Measurements from ENCODE around the gene TSFM.

TSFM gene

DNA sequence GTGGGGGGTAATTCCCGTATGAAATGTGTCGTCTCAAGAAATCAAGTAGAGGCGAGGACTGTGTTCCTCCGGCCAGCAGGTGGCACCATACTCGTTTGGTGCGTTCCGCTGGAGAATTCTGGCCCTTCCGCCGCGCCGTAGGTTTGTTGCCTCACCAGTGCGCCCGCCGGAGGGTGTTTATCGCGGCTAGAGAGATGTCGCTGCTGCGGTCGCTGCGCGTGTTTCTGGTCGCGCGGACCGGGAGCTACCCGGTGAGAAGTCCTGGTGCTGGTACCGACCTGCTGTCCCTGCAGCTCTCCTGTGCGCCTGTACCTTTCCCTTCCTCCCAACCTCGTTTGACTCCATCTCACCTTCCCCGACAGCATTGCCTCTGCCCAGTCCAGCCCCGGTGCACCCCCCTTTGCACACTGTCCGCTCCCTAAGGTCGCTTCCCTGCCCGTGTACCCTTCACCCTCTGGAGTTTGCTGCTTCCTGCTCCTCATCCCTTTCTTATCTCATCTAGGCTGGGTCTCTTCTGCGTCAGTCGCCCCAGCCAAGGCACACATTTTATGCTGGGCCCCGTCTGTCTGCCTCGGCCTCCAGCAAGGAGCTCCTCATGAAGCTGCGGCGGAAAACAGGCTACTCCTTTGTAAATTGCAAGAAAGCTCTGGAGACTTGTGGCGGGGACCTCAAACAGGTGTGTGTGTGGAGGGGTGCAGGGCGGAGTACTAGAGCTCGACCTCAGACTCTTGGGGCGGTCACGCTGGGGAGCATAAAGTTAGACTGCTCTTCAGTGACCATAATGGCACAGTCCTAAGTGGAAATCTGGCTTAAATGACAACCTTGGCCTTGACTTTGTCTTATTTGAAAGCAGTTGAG is at the start of gene TSFM:
TSFM (plus strand) TSS at position 180 of the 858 bp plus-strand sequence; CDS start at position 195, 15 bp downstream.
- DNase-seq = peak; percentile 97

DNA sequence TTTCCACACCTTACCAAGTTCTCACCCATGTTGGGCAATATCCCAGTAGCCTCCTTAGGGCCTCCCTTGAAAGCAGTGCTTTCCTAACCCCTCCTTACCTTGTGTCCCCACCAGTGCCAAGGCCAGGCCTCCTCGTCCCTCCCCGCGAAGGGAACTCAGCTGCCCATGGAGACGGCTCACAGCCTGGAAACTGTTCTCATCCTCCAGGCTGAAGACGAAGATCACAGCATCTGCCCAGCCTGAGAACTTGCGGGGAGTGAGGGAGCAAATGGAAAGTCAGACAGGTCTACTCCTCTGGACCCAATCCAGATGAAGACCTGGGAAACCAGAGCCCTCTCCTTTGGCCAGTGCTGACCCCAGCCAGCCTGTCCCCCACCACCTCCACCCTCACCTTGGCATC is 48.7 kb upstream of the TSFM start:
- DNase-seq = no peak

DNA sequence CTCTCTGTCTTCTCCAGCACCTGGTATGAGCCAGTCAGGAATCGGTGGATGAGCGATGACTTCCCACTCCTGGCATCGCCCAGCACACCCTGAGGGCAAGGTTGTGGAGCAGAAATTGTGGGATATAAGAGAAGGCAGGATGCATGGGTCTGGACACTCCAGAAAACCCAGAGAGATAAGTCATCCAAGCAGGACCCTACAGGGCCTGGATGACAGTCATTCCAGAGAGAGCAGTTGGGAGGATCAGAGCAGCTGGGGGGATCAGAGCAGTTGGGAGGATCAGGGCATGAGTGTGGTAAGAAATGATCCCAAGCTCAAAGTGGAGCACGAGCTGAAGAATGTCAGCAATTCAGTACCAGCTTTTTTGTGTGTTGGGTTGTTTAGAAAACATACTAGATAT is 48.0 kb upstream of the TSFM start:
- no peak for DNase-seq

DNA sequence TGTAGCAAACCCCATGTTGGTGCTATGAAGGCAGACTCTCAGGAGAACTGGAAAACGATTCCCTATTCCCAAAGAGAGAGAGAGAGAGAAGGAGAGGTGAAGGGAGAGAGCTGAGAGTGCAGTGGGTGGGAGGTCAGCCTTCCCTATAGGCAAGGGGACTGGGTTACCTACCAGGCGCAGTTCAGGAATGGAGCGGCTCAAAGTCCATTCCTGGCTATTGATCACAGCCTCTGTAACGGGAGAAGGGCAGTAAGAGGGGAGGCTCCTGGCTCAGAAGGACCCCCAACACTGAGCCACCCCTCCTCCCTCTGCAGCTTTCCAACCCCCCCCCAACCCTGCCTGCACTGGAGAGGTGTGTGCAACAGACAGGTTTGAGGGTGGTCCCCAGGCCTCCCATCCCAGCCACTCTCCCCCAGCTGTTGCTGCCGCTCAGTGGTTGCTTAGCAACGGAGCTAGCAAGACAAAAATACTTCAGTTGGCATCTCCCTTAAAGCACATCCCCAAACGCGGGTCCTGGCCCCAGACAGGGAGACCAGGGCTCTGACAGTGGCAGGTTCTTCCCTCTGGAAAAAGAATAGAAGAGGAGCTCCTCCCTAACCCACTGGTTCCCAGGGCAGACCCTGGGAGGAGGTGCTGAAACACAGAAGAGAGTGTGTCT is 47.3 kb upstream of the TSFM start:
- no peak for DNase-seq

DNA sequence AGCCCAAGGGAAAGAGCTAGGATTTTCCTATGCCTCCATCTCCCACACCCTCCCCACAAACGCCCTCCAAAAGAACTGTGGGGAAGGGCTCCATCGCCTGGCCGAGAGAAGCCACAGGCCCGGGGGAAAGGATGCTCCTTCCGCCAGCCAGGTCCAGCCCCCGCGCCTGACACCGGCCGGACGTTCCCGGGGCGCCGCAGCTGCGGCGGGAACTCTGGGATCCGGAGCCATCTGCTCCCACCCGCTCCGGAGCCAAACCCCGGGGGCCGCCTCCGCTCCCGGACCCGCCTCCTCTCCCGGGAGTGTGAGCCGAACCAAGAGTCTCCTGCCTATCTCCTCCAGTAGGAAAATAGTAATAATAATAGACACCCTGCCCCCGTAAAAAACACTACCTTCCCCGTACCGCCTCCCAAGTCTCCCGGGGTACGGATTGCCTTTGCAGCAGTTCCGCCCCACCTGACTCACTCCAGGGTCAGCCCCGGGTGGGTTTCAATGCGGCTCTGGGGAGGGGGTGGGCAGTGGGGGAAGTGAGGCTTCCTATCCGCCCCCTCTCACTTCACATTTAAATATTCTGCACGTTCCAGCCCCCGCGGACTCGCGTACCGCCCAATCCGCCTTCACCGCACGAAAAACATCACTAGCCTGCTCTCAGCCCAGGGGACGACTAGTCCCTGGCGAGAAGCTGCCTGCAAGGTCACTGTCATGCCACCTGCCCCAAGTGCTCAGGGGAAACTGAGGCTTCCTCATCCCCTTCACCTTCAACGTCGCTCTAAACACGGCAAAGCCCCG is 46.4 kb upstream of the TSFM start:
- DNase-seq = no peak

DNA sequence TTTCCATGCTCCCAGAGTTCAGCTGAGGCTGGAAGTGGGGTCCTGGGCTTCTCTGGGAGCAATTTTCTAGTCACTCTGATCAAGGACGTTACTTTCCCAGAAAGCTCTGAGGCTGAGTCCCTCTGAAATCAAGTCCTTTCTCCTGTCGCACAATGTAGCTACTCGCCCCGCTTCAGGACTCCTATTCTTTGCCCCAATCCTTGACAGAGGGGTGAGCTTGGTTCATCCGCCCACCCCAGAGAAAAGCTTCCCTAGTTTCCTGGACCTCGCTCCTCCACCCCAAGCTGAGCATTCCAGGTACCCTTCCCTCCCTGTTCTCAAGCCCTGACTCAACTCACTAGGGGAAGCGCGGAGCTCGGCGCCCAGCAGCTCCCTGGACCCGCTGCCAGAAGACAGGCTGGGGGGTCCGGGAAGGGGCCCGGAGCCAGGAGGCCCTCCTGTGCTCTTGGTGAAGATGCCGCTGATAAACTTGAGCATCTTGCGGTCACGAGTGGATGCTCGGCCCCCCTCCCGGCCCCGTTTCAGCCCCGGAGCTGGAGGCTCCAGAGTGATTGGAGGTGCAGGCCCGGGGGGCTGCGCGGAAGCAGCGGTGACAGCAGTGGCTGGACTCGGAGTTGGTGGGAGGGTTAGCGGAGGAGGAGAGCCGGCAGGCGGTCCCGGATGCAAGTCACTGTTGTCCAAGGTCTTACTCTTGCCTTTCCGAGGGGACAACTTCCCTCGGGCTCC is 45.7 kb upstream of the TSFM start:
- DNase-seq = no peak

DNA sequence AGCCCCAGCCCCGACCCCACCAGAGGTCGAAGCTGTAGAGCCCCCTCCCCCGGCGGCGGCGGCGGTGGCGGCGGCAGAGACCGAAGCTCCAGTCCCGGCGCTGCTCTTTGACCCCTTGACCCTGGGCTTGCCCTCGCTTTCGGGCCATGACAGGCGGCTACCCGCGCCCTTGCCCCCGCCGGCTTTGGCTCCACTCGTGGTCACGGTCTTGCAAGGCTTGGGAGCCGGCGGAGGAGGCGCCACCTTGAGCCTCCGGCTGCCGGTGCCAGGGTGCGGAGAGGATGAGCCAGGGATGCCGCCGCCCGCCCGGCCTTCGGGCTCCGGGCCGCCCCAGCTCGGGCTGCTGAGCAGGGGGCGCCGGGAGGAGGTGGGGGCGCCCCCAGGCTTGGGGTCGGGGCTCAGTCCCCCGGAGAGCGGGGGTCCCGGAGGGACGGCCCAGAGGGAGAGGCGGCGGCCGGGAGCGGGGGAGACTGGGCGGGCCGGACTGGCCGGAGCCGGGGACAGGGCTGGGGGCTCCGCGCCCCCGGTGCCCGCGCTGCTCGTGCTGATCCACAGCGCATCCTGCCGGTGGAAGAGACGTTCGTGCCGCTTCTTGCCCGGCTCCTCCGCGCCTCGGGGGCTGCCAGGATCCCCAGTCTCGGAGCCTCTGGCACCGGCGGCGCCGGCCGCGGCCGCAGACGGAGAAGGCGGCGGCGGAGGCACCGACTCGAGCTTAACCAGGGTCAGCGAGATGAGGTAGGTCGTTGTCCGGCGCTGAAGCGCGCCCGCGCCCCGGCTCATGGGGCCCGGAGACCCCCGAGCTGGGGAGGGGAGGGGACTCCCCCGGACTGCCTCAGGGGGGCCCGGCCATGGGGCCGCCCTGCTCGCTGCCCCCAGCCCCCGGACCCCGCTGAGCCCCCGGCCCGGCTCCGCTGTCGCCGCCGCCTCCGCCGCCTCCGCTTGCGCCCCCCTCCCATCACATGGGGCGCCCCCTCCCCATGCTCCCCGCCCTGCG is 44.8 kb upstream of the TSFM start:
- no peak for DNase-seq

DNA sequence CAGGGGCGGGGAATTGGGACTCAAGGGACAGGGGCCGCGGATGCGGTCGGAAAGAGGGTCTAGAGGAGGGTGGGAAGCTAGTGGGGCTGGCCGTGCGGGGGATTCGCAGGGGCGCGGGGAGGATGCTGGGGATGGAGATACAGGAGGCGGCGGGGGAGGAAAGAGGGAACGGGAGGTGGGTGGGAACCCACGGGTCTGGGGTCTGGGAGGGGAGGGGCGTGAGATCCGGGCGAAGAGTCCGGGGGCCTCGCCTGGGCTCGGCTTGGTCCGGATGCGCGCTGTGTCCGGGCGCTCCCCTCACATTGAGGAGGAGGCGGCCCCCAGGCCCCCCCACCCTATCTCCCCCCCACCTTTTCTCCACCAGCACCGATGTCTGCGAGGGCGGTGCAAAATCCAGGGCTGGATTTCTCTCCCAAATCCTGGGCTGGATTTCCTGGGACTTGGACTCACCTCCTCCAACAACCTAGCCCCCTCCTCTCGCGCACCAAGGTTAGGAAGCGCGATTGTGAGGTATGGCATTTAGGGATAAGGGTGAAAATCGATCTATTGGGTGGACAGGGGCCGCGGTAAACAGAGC is 43.8 kb upstream of the TSFM start, which contains the start of gene AGAP2:
AGAP2 (minus strand) TSS at position 82 of the 577 bp plus-strand sequence. CDS start 496 bp downstream, outside the sequence.
- no peak for DNase-seq

DNA sequence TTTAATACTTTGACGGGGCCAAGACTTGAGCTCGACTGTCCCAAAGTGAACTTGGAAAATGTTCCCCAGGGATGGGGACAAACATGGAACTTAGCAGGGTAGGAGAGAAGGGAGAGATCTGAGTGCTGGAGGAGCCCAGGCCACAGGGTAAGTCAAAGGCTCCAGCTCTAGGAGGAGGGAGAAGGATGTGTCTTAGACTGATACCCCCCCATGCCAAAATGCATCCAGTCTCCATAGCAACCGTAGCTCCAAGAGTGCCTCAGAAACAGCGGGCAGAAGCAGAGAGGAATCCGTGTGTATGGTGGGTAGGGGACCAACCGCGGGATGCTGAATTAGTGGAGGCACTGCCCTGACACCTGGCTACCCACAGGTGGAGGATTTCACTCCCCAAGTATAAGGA is 43.2 kb upstream of the TSFM start:
- DNase-seq = no peak

DNA sequence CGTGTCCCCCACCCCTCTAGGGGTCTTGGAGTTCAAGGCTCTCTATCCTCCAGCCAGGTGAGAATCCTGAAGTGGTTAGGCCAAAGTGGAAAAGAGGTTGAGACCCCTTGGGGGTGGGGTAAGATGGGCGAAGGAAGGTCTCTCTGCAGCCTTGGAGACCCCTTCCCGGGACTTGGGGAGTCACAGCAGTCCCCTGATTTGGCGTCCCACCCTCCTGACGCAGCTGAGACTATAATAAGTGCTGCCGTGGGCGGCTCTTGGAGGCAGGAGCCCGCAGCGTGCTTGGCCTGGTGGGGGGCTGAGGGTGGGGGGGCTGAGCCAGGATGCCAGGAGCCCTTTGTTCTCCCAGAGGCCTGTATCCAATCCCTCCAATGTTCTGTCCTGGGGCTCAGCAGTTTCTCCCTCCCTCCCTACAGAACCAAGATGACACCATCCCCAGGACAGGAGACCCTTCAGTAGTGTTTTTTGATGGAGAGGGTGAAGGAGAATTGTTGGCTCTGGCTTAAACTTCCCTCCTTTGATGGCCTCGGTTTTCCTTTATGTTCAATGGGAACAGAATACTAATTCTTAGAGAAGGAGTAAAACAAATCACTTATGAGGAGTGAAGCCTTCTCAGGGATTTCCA is 42.6 kb upstream of the TSFM start:
- DNase-seq = no peak

DNA sequence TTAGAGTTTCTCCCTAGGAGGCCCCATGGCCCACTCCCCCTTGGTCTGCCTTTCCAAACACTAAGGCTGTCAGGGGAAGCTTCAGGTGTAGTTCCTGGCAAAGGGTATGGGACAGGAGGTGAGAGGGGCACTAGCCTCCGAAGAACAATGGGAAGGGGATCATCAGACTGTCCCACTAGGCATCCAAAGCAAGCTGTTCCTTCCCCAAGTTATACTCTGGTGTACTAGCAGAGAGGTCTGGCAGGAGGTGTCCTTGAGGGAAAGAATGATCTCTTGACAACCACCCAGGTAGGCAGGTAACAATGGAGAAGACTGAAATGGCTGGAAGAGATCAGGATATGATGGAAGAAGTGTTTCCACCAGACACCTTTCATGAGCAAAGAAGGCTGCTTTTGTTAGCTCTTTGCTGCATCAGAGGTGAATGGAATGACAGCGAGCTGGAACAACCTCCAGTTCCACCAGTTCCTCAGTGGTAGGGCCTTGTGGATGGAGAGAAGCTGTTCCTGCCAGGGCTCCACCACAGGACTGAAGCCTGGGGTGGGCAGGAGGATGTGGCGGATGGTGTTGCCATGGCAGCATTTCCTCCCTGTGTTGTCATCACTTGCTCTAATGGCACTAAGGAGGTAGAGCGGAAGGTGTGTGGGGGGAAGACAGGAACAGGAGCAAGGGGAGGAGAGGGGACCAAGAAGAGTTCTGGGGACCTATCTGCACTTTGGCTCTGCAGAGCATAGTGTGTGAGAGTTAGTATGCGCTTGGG is 41.8 kb upstream of the TSFM start:
- peak; percentile 89 for DNase-seq

DNA sequence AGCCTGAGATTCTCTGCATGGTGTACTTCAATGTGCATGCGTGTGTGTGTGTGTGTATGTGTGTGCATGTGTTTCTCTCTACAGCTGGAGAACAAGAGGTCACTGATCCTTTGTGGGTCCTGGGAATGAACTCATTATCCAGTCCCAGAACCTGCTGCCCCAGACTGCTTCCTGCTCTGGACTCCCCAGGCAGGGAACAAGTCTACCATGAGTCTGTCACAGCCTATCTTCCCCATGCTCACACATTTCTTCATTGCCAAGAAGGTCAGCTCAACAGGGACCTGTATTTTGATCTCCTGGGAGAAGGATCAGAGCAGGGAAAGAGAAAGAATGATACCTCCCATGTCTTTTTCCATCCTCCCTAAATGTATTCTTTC is 41.2 kb upstream of the TSFM start:
- no peak for DNase-seq

DNA sequence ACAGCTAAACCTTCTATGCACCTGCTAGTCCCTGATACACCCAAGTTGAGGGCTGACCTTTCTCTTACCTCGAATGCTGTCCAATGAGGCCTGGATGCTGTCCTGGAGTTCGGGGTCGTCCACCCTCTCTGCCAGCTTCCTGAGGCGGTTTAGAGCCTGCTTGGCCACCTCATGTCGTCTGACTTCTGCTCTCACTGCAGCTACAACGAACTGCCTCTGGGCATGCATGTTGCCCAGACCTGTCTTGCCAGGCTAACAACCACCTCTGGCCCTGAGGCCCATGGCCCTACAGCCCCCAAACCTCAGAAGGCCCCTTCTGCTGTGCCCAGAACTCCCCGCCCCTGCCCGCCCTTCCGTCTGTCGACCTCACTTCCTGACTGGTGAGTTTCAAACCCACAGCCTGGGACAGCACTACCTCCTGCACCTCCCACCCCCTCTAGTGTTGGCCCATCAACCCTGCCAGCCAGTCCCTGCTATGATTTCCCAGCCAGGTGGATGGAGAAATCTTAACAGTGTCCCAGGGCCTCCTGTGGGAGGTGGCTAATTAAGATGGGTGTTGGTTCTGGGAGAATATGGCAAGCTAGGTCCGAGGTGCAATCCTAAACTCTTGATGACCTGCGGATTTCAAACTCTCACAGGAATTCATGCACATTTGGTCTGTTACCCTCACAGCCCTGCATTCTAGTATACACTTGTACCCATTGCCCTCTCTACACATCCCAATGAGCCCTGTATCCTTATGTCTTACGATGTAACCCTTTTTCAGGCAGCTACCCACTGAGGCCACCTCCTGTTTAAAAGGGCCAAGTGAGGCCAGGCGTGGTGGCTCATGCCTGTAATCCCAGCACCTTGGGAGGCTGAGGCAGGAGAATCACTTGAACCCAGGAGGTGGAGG is 40.5 kb upstream of the TSFM start:
- peak; percentile 90 for DNase-seq

DNA sequence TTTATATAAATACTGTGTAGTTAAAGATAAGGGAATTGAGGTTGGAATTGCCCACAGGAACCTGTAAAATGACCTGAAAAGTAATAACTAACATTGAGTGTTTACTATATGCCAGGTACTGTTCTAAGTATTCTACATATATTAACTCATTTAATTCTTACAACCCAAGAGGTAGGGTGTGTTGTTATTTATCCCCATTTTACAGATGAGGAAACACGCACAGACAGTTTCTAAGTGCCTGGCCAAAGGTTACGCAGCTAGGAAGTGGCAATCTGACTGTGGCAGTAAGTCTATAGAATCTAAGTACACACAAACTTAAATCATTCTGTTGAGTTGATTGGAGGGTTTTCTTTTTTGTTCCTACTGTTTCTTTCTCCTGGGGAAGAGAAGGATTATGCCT is 38.8 kb upstream of the TSFM start:
- no peak for DNase-seq

DNA sequence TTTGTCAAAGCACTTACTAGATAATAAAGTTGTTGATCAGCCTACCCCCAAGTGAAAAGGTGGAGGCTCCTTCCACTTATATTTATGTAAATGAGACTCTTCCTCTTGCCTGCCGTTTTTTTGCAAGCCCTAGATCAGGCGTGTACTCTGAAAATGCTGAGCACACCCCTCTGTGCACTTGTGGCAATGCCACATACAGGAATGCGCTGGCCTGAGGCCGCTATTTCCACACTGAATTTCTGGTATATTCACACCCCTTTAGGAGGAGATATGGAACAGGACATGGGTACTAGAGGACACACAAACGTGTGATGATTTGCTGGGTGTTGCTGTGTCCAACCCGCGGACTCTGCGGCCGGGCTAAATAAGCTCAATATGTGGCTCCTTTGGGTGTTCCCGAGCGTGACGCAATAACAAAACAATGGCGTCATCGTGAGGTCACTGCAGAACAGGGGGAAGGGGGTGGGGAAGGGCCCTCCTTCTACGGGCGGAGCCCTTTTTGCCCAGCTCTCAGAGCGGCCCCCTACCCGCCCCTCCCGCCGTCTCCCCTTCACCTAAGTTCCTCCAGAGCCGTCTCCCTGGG is 38.3 kb upstream of the TSFM start:
- peak; percentile 87 for DNase-seq

DNA sequence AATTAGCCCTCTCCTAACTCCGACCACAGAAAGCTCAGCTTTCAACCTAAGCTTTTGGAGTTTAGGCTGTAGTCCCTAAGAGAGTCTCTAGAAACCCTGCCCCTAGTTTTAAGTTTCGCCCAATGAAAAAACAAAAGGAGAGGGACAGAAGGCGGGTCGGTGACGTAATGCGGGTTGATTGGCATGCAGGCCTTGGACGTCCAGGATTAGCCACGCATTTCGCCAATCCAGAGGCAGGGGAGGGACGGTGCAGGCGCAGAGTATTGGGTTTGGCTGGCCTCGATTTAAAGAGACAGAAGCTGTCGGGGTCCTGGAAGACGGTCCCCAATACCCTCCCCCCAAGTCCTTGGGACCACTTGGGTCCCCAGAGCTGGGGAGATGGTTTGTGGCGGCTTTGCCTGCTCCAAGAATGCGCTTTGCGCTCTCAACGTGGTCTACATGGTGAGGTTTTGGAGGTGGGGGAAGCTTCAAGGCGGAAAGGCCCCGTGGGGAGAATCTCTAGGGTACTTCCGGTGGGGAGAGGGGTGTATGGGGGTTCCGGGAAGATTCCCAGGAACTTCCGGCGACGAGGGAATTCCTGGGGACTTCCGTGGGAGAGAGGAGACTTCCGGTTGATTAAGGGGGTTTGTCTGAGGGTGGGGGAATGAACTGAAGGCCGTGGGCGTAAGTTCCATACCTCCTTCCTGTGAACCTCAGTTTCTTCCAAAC is 37.7 kb upstream of the TSFM start, which contains the start of gene TSPAN31:
TSPAN31 (plus strand) TSS at position 263 of the 708 bp plus-strand sequence; CDS start at position 379, 116 bp downstream.
- DNase-seq = peak; percentile 96

DNA sequence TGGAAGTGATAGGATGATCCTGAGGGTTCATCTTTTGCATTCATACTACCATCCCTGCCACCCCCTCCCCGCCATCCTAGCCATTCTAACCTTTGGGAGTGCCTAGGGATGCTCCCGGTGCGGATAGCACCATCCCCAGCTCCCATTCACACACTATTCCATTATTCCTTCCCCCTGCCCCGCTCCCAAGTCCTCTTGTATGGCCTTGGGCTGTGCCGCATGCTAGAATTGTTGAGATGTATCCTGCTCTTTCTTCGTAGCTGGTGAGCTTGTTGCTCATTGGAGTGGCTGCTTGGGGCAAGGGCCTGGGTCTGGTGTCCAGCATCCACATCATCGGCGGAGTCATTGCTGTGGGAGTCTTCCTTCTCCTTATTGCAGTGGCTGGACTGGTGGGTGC is 37.1 kb upstream of the TSFM start:
- DNase-seq = no peak

DNA sequence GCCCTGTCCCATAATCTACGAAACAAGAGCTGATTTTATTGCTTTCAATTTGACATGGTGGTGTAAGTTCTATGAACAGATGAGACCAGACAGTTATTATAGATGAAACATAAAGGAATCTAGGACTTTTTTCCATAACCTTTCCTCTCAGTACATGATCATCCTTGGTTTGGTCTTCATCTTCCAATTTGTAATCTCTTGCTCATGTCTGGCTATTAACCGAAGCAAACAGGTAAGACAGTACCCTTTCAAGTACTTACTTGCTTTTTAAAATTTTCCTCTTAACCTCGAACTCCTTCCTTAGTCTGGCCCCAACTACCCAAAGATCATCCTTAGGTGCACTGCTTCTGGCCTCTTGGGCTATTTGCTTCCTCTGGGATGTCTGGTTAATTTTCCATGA is 36.6 kb upstream of the TSFM start:
- DNase-seq = no peak

Data from CD4-positive, alpha-beta T cell treated with Interleukin-10 for 1 hour (primary cell).